Activated CD8-positive, alpha-beta T cell treated with anti-CD3 and anti-CD28 coated beads, Interleukin-2, amount 10 ng/mL, durations not matched to agents 7 days and 5 days (primary cell): Measurements from ENCODE around the gene FAM53B. TPM values are rescaled to one million over a fixed set of nuclear protein-coding genes. Genes with fewer than 3 reads are reported as not detected.
A peak's percentile ranks its signal among the peaks of the same experiment; 100 is the strongest.

Source experiments
- ATAC-seq: fragments of 150-1000 bp; cut with Tn5 transposase; one replicate; pipeline ENCODE4 v1.10.0; 2021; ENCODE audit warnings: moderate library complexity
- CTCF ChIA-PET: fragments of 350-600 bp; sonication (Branson Sonifier 250); formaldehyde crosslinking; loops from one replicate; lab custom pipeline; 2021; ENCODE audit warnings: antibody characterized with exemption; lab: Charles Lee
- POLR2A ChIA-PET: fragments of 350-600 bp; sonication (Branson Sonifier 250); formaldehyde crosslinking; loops from one replicate; lab custom pipeline; 2021; ENCODE audit warnings: antibody characterized with exemption; lab: Charles Lee
- DNase-seq: peaks from one replicate; pipeline ENCODE4 v3.0.0-alpha.2; 2020
- H3K27ac Mint-ChIP-seq: one replicate; pipeline ENCODE4 v1.8.0; 2021; ENCODE audit warnings: mild to moderate bottlenecking, mixed read lengths
- H3K27me3 Mint-ChIP-seq: one replicate; pipeline ENCODE4 v1.8.0; 2021; ENCODE audit warnings: low read depth, mixed read lengths
- H3K36me3 Mint-ChIP-seq: one replicate; pipeline ENCODE4 v1.8.0; 2021; ENCODE audit warnings: low read depth, mixed read lengths
- H3K4me1 Mint-ChIP-seq: one replicate; pipeline ENCODE4 v1.8.0; 2021; ENCODE audit warnings: low read depth, mixed read lengths
- H3K4me3 Mint-ChIP-seq: one replicate; pipeline ENCODE4 v1.8.0; 2021; ENCODE audit warnings: mild to moderate bottlenecking, mixed read lengths
- H3K9me3 Mint-ChIP-seq: one replicate; pipeline ENCODE4 v1.8.0; 2022; ENCODE audit warnings: mixed read lengths; ENCODE audit not compliant: insufficient read depth
- total RNA-seq, 2 experiments: library from RNA; stranded (reverse); gene quantifications; one replicate each; pipeline ENCODE4 v1.2.3, GENCODE V29; 2021

FAM53B gene
- total RNA-seq, 2 experiments from 2014 or later, result 19.9 to 21.8 TPM

DNA sequence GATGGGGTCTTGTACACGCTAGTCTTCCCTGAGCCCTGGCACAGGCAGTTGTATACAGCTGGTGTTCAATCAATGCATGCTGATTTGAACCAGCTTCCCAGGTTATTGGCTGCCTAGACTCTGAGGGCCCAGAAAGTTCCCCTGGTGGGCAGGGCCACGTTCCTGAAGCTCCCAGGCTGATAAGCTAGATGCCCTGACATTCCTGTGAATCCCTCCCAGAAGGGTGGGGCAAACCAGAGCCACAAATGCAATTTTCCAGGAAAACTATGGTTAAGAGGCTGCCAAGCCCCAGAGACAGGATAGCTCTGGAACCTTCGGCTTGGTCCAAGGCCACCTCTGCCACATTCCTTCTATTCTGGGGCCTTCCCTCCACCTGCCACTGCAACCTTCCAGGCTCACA, 78.2 kb downstream of the FAM53B start:
- DNase-seq (no peak), ATAC-seq (no peak)
- Mint-ChIP-seq H3K36me3 (no peaks in the 10 kb centered on the region), H3K9me3 (no peaks in the 10 kb centered on the region), H3K4me1 (peaks cover 8% of the 10 kb centered on the region), H3K4me3 (no peak overlapping the region), H3K27ac (no peak overlapping the region), H3K27me3 (no peaks in the 10 kb centered on the region)
- ChIA-PET CTCF (no interaction called here), POLR2A (interaction anchor here (0.6 to 0.8 kb wide), 3 partner anchors 23 to 97 kb away, joined by 3 read pairs; no protein-coding TSS in a partner anchor)

DNA sequence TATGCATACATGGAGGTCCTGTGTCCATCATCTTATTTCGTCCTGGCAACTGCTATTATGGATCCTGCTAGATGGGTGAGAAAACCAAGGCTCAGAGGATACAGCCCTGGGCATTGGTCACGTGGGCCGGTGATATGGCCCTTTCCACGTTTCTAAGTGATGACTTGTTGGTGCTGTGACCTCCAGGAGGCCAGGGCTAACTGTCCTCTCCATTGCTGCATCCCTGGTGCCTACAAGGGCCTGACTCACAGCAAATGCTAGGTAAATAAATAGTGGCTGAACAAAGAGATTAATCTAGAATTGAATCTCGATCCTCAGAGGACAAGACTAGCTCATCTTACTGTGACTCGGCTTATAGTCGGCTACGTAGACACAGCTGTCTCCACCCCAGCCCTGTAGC, 78.6 kb downstream of the FAM53B start:
- H3K27ac Mint-ChIP-seq, result no peak overlapping the region
- POLR2A ChIA-PET, result interaction anchor here (0.6 kb wide), 1 partner anchor 23 kb away, joined by 3 read pairs; no protein-coding TSS in a partner anchor
- no peak for ATAC-seq
- no peaks in the 10 kb centered on the region for H3K36me3 Mint-ChIP-seq
- peaks cover 5% of the 10 kb centered on the region for H3K4me1 Mint-ChIP-seq
- no peak overlapping the region for H3K4me3 Mint-ChIP-seq
- CTCF ChIA-PET, result no interaction called here
- no peak for DNase-seq
- no peaks in the 10 kb centered on the region for H3K9me3 Mint-ChIP-seq
- no peaks in the 10 kb centered on the region for H3K27me3 Mint-ChIP-seq

DNA sequence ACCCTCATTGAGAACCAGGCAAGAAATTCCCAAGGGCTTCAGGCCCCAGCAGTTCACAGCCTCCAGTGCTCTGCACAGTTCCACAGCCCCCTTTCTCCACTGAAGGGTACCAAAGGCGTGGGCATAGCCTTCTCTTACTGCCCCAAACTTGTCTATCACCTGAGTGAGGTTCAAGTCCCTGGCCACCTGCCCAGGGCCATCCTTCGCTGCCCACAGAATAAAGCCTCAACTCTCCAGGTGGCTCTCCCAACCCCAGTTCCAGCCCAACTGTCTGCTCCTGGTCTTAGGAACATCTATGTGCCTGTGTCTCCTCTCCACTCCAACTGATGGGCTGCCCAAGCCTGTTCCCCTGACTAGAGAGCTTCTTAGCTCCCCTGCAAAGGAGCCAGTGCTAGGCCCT, 79.1 kb downstream of the FAM53B start:
- H3K4me3 Mint-ChIP-seq, result no peak overlapping the region
- H3K4me1 Mint-ChIP-seq, result peaks cover 3% of the 10 kb centered on the region
- CTCF ChIA-PET, result no interaction called here
- no peaks in the 10 kb centered on the region for H3K27me3 Mint-ChIP-seq
- H3K27ac Mint-ChIP-seq, result no peak overlapping the region
- POLR2A ChIA-PET, result no interaction called here
- peaks cover 1% of the 10 kb centered on the region for H3K36me3 Mint-ChIP-seq
- no peak for ATAC-seq
- no peaks in the 10 kb centered on the region for H3K9me3 Mint-ChIP-seq
- DNase-seq, result no peak

DNA sequence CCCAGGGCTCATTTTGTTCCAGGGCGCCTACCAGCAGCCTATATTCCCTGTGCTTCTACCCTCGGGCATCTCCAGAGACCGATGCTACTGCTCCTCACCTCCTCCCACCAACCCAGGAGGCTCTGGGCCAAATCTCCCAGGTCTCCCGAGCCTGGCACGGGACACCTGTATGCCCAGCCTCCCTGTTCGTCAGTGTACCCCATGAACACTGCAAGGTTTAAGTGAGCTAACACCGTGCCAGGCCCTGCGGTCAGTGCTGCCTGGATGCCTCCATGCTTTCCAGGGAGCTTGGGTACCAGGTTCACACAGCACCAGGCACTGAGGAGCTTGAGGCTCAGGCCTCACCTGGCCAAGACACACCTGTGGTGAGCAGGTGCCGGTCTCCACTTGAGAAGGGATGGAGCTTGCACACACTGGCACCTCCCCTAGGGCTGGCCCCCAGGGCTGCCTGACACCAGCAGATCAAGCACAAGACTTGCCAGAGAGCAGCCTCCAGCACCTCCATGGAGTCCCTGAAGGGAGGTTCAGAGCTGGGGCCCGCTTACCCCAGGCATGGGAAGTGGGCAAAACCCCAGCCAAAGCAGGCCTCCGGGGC, 80.3 kb downstream of the FAM53B start:
- DNase-seq (no peak), ATAC-seq (no peak)
- H3K27me3 Mint-ChIP-seq, result no peaks in the 10 kb centered on the region
- ChIA-PET POLR2A (no interaction called here), CTCF (interaction anchor here (1.0 to 1.1 kb wide), 2 partner anchors 15 to 78 kb away, joined by 3 to 4 read pairs; no protein-coding TSS in a partner anchor)
- peaks cover 16% of the 10 kb centered on the region for H3K4me1 Mint-ChIP-seq
- no peaks in the 10 kb centered on the region for H3K9me3 Mint-ChIP-seq
- H3K27ac Mint-ChIP-seq, result no peak overlapping the region
- H3K36me3 Mint-ChIP-seq, result peaks cover 3% of the 10 kb centered on the region
- H3K4me3 Mint-ChIP-seq, result no peak overlapping the region

DNA sequence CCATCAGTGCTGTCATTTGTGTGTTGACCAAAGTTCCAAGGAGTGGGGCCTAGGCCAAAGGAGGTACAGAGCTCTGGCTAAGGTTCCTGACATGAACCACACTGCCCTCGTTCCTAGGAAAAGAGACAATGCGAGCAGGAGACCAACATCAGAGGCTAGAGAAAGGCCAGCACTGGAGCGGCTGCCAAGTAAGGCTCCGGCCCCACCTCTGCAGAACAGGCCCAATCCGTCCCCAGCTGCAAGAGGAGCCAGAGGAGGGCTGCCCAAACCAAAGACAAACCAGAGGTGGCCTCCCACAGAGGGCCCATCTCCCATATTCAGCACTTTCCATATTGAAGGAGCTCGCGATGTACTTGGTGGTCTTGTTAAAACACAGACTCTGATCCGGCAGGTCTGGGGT, 81.0 kb downstream of the FAM53B start:
- Mint-ChIP-seq H3K4me1 (peaks cover 22% of the 10 kb centered on the region), H3K36me3 (peaks cover 3% of the 10 kb centered on the region), H3K4me3 (no peak overlapping the region), H3K27ac (peak overlapping the region; percentile 64), H3K27me3 (no peaks in the 10 kb centered on the region), H3K9me3 (no peaks in the 10 kb centered on the region)
- POLR2A ChIA-PET, result no interaction called here
- CTCF ChIA-PET, result interaction anchor here (1.1 kb wide), 1 partner anchor 16 kb away, joined by 4 read pairs; no protein-coding TSS in a partner anchor
- DNase-seq, result no peak
- ATAC-seq, result no peak

DNA sequence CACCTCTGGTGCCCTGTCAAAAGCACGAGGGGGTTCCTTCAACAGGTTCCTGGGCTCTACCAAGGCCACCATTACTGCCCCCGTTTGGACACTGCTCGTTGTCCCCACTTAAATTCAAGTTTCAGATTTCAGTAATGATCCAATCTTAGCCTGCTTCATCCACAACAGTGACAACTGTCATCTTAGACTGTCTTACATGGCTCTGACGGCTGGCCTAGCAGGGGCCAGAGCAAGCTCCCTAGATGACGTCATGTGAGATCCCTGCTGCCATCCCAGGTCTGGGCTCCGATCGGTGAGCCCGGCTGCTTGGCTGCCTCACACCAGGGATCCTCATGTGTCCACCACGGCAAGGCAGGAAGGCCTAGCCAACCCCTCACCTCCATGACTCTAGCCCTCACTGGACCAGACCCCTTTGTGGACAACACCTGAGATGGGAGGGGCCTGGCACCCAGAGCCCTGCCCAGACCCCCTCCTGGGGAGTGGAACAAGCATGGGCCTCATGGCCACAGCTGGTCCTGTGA, 82.5 kb downstream of the FAM53B start:
- Mint-ChIP-seq H3K27me3 (no peaks in the 10 kb centered on the region), H3K4me3 (no peak overlapping the region), H3K9me3 (no peaks in the 10 kb centered on the region), H3K36me3 (peaks cover 5% of the 10 kb centered on the region), H3K4me1 (peaks cover 33% of the 10 kb centered on the region), H3K27ac (no peak overlapping the region)
- POLR2A ChIA-PET, result no interaction called here
- CTCF ChIA-PET, result interaction anchor here (1.6 kb wide), 1 partner anchor 13 kb away, joined by 5 read pairs; no protein-coding TSS in a partner anchor
- DNase-seq, result no peak
- ATAC-seq, result no peak

DNA sequence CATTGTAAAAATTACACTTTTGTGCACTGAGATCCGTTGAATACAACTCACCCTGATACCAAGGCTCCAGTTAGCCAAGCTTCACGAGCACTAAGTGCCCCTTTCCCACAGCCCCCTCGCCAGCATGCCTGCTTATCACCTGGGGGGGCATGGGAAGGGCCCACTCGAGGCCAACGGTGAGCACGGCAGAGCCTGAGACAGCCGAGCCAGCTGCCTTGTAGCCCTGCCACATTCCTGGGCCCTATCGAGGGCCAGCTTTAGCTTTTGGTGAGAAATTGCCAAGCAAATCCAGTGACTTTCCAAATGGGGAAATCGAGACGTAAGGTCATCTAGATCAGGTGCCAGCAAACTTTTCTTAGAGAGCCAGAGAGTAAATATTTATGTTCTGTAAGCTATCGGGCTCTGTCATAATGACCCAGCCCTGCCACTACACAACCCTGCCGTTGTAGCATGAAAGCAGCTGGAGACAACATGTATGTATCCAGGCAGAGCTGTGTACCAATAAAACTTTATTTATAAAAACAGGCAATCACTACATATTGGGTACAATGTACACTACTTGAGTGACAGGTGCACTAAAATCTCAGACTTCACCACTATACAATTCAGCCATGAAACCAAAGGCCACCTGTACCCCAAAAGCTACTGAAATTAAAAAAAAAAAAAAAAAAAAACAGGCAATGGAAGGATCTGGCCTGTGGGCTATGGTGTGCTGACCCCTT, 83.6 kb downstream of the FAM53B start:
- ATAC-seq, result no peak
- Mint-ChIP-seq H3K36me3 (peaks cover 5% of the 10 kb centered on the region), H3K27ac (no peak overlapping the region), H3K9me3 (no peaks in the 10 kb centered on the region), H3K4me3 (no peak overlapping the region), H3K4me1 (peaks cover 36% of the 10 kb centered on the region), H3K27me3 (no peaks in the 10 kb centered on the region)
- POLR2A ChIA-PET, result no interaction called here
- DNase-seq, result no peak
- CTCF ChIA-PET, result interaction anchor here (1.1 to 2.7 kb wide), 5 partner anchors 10 to 81 kb away, joined by 3 to 15 read pairs (median 5); no protein-coding TSS in a partner anchor

DNA sequence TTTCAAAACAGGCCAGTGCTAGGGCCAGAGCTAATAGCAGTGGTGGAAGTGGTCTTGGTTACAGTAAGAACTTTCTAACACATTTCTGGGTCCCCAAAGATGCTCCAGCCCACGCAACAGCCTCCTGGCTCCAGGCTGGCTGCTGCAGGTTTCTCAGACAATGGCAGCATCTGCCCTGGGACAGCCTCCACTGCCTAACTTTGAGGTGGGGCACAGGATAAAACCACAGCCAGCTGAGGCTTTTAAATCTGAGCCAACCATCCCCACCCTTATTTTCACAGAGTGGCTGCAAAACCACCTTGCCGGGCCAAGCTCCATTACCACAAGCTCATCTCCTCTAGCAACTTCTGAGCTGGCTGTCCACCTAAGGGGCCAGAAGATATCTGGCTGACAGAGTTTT, 84.8 kb downstream of the FAM53B start:
- Mint-ChIP-seq H3K36me3 (peaks cover 5% of the 10 kb centered on the region), H3K4me3 (no peak overlapping the region), H3K27me3 (no peaks in the 10 kb centered on the region), H3K4me1 (peaks cover 44% of the 10 kb centered on the region), H3K27ac (peak overlapping the region; percentile 36), H3K9me3 (no peaks in the 10 kb centered on the region)
- ChIA-PET POLR2A (interaction anchor here (0.7 to 1.4 kb wide), 4 partner anchors 9 to 257 kb away, joined by 3 to 4 read pairs (median 4); no protein-coding TSS in a partner anchor), CTCF (interaction anchor here (0.7 to 2.7 kb wide), 6 partner anchors 8 to 89 kb away, joined by 3 to 15 read pairs (median 4); no protein-coding TSS in a partner anchor)
- ATAC-seq (no peak), DNase-seq (no peak)

DNA sequence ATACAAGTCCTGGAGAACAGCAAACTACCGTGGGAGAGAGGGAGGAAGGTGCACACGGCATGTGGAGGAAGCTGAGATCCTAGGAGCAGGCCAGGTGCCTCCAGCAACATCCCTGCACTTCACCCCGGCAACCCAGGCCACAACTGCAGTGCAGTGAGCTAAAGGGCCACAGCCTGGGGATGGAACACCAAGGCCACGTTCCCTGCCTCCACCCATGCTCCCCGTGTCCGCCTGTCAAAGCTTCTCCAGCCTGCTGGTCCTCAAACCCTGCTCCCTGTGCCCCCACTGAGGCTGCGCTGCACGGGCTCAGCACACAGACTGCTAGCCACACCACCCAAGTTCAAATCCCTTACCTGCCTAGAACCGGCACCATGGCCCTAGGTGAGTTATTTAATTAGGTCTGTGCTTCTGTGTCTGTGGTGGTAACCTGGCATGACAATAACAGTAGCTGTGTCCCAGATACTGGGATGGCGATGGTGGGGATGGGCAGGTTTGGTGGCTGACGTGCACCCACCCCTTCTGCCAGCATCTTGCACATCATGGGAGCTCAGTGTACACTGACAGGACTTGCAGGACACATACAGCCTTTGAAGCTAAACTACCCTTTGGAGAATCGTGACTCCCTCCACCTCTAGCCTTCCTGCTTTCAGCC, 85.5 kb downstream of the FAM53B start:
- no peak for ATAC-seq
- no peaks in the 10 kb centered on the region for H3K9me3 Mint-ChIP-seq
- DNase-seq, result no peak
- POLR2A ChIA-PET, result interaction anchor here (0.7 to 1.4 kb wide), 4 partner anchors 10 to 258 kb away, joined by 3 to 4 read pairs (median 4); no protein-coding TSS in a partner anchor
- H3K4me1 Mint-ChIP-seq, result peaks cover 44% of the 10 kb centered on the region
- CTCF ChIA-PET, result interaction anchor here (0.7 to 2.7 kb wide), 6 partner anchors 8 to 90 kb away, joined by 3 to 15 read pairs (median 4); no protein-coding TSS in a partner anchor
- peaks cover 5% of the 10 kb centered on the region for H3K36me3 Mint-ChIP-seq
- peak overlapping the region; percentile 36 for H3K27ac Mint-ChIP-seq
- no peak overlapping the region for H3K4me3 Mint-ChIP-seq
- no peaks in the 10 kb centered on the region for H3K27me3 Mint-ChIP-seq

DNA sequence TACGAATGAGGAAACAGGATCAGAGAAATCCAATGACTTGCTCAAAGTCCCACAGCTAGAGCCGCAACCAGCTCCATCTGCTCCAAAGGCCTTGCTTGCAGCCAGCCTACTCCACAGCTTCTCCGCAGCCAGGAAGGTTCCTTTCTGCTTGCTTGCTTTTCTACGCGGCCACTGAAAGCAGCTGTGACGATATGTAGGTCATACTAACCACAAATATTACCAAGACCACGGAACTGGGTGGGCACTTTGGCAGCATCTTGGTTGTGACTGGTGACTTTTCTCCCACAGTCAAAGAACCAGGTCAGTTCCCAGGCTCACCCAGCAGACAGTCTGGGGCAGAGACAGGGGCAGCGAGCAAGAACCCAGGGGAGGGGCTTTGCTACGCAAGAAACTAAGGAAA, 86.4 kb downstream of the FAM53B start:
- CTCF ChIA-PET, result interaction anchor here (1.0 kb wide), 1 partner anchor 83 kb away, joined by 6 read pairs; no protein-coding TSS in a partner anchor
- H3K4me3 Mint-ChIP-seq, result peak overlapping the region; percentile 2

DNA sequence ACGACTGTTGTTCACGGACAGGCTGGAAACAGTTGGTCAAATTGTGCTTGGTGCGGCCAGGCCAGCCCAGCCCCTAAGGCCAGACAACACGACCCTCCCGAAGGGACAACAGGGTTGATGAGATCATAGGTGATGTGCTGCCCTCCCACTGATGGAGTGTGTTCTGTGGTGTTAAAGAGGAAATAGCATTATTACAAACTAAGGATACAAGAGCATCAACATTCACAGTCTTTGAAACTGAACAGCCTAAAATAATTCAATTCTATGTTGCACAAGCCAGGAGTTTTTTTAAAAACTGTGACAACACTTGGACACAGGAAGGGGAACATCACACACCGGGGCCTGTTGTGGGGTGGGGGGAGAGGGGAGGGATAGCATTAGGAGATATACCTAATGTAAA, 87.6 kb downstream of the FAM53B start:
- Mint-ChIP-seq H3K4me1 (peaks cover 57% of the 10 kb centered on the region), H3K27ac (no peak overlapping the region), H3K4me3 (no peak overlapping the region), H3K9me3 (no peaks in the 10 kb centered on the region), H3K27me3 (no peaks in the 10 kb centered on the region), H3K36me3 (peaks cover 5% of the 10 kb centered on the region)
- no peak for DNase-seq
- POLR2A ChIA-PET, result no interaction called here
- CTCF ChIA-PET, result no interaction called here
- ATAC-seq, result no peak

More for the DNA sequence above, 86.4 kb downstream of the FAM53B start:
- ATAC-seq, result peak; percentile 27
- POLR2A ChIA-PET, result no interaction called here
- Mint-ChIP-seq H3K27ac (peak overlapping the region; percentile 63), H3K4me1 (peaks cover 44% of the 10 kb centered on the region), H3K36me3 (peaks cover 5% of the 10 kb centered on the region), H3K9me3 (no peaks in the 10 kb centered on the region), H3K27me3 (no peaks in the 10 kb centered on the region)
- peak; percentile 39 for DNase-seq
